Astrocyte of the spinal cord (primary cell): ENCODE data around the gene SLC35D3.
A peak's percentile ranks its signal among the peaks of the same experiment; 100 is the strongest.

Experiments
- DNase-seq: peaks from one replicate; pipeline ENCODE4 v3.0.0; 2011; ENCODE audit warnings: low read depth, low spot score
- H3K4me3 ChIP-seq: 2 replicates; pipeline ENCODE4 v1.5.1; 2011; ENCODE audit warnings: low read depth, mild to moderate bottlenecking, low read length, moderate library complexity
- in situ Hi-C: cut with HindIII; loops from 2 replicates; pipeline ENCODE4 v1.10.0; 2017; ENCODE audit warnings: low sequenced_read_pairs
- TF ChIP-seq, protein P1 (sequence below): IDR thresholded peaks from 2 replicates; pipeline ENCODE4 v1.5.1; 2012; ENCODE audit warnings: low read depth, mild to moderate bottlenecking, low read length, inconsistent platforms

Gene SLC35D3

DNA sequence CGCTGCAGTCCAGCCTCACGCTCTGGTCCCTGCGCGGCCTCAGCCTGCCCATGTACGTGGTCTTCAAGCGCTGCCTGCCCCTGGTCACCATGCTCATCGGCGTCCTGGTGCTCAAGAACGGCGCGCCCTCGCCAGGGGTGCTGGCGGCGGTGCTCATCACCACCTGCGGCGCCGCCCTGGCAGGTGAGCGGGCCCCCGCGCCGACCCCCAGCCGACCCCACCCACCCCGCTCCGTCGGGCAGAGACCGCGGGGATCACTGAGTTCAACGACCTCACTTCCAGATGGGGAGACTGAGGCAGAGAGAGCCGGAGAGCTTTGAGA is 545 bp downstream of the SLC35D3 start:
- TF ChIP-seq, protein P1, sequence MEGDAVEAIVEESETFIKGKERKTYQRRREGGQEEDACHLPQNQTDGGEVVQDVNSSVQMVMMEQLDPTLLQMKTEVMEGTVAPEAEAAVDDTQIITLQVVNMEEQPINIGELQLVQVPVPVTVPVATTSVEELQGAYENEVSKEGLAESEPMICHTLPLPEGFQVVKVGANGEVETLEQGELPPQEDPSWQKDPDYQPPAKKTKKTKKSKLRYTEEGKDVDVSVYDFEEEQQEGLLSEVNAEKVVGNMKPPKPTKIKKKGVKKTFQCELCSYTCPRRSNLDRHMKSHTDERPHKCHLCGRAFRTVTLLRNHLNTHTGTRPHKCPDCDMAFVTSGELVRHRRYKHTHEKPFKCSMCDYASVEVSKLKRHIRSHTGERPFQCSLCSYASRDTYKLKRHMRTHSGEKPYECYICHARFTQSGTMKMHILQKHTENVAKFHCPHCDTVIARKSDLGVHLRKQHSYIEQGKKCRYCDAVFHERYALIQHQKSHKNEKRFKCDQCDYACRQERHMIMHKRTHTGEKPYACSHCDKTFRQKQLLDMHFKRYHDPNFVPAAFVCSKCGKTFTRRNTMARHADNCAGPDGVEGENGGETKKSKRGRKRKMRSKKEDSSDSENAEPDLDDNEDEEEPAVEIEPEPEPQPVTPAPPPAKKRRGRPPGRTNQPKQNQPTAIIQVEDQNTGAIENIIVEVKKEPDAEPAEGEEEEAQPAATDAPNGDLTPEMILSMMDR, result no peak
- H3K4me3 ChIP-seq, result no peak overlapping the region
- no peak for DNase-seq
- in situ Hi-C loops, result no loop called here

- DNase-seq, result no peak
- no peak overlapping the region for H3K4me3 ChIP-seq
- in situ Hi-C loops, result no loop called here
- TF ChIP-seq, protein P1, result no peak
Observed at GRCh38 chr6:136923116-136923953, 1.2 kb downstream of the SLC35D3 start.

DNA sequence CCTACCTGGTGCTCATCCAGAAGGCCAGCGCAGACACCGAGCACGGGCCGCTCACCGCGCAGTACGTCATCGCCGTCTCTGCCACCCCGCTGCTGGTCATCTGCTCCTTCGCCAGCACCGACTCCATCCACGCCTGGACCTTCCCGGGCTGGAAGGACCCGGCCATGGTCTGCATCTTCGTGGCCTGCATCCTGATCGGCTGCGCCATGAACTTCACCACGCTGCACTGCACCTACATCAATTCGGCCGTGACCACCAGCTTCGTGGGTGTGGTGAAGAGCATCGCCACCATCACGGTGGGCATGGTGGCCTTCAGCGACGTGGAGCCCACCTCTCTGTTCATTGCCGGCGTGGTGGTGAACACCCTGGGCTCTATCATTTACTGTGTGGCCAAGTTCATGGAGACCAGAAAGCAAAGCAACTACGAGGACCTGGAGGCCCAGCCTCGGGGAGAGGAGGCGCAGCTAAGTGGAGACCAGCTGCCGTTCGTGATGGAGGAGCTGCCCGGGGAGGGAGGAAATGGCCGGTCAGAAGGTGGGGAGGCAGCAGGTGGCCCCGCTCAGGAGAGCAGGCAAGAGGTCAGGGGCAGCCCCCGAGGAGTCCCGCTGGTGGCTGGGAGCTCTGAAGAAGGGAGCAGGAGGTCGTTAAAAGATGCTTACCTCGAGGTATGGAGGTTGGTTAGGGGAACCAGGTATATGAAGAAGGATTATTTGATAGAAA is 2.0 kb downstream of the SLC35D3 start:
- H3K4me3 ChIP-seq, result no peak overlapping the region
- no peak for DNase-seq
- in situ Hi-C loops, result no loop called here
- TF ChIP-seq, protein P1, result no peak

- no peak overlapping the region for H3K4me3 ChIP-seq
- DNase-seq, result no peak
- TF ChIP-seq, protein P1, result no peak
- in situ Hi-C loops, result no loop called here
Observed at GRCh38 chr6:136926383-136926782, 4.3 kb downstream of the SLC35D3 start.

DNA sequence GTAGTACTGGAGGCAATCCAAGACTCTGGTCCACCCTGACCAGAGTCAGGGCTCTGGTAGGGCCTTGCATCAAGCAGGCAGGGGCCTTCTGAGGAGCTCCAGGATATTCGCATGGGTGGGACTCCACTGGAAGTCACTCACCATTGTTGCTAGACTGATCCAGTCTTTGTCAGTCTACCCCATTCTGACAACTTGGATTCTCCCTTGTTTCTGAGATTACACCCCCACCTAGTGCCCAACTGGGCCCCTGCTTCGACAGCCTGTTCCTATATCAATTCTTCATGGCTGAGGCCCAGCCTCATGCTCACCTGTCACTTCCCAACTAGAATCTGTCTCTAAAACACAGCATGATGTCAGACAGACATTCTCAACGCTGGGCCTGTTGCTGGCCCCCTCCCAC is 5.2 kb downstream of the SLC35D3 start:
- in situ Hi-C loops, result no loop called here
- H3K4me3 ChIP-seq, result no peak overlapping the region
- no peak for DNase-seq
- TF ChIP-seq, protein P1, result peak; percentile 40

DNA sequence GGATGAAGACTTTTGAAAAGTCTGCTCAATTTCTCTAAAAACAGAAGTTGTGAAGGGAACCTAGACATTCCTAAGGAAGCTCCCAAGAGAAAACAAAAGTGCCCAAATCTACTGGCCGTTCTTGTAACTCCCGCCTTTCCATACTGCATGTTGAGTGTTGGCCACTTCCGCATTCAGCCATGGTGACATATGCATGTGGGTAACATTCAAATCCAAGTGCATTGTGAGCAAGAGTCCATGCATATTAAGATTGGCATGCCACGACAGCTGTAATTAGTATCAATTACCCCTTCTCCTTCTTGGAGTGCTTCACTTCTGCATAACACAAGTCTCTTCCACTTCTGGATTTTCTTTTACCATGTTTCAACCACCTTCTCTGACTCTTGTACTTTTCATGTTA is 8.4 kb downstream of the SLC35D3 start:
- DNase-seq, result no peak
- TF ChIP-seq, protein P1, result no peak
- in situ Hi-C loops, result no loop called here
- no peak overlapping the region for H3K4me3 ChIP-seq
